ENCODE results near the gene PCYT1A.

Gene PCYT1A

DNA sequence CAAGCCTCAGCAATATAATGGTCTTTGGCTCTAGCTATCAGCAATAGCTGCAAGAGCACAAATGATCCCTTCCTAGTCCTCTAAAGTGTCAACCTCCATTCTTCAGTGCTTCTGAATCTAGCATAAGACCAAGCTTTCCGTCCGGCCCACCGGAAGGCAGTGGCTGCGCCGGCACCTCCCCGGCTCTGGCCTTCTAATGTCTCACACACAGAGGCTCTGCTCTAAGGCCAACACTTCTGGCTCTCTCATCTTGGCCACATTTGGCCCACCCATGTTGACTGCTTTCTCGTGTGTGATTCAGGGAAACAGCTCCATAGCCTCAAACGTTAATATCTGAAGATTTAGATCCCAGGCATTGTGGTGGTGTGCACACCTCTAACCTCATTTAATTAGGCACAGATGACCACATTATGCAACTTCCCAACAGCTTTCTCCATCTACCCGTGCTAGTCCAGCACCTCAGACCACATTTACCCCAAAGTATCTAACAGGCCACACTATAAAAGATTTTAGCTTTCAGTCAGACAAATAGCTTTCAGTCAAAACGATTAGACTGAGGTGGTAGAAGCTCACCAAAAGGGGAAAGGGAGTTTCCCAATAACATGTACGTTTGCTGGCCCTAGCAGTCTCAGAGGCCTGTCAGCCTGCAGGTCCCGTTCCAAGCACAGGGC lies 51.9 kb downstream of the PCYT1A start:
- DNase-seq = no peak

DNA sequence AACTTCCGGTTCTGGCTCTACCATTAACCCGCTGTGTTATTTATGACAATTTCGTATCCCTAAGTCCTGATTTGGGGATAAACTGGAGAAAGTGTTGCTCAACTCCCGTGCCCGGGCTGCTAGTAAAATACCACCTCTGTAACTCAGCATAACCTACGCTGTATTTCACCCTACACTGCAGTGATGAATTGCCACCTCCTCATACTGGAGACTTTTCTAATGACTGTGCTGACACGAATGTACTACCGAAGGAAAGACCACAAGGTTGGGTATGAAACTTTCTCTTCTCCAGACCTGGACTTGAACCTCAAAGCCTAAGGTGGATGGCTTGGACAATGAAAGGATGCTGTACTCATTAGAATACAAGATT lies 54.7 kb downstream of the PCYT1A start:
- DNase-seq = no peak

DNA sequence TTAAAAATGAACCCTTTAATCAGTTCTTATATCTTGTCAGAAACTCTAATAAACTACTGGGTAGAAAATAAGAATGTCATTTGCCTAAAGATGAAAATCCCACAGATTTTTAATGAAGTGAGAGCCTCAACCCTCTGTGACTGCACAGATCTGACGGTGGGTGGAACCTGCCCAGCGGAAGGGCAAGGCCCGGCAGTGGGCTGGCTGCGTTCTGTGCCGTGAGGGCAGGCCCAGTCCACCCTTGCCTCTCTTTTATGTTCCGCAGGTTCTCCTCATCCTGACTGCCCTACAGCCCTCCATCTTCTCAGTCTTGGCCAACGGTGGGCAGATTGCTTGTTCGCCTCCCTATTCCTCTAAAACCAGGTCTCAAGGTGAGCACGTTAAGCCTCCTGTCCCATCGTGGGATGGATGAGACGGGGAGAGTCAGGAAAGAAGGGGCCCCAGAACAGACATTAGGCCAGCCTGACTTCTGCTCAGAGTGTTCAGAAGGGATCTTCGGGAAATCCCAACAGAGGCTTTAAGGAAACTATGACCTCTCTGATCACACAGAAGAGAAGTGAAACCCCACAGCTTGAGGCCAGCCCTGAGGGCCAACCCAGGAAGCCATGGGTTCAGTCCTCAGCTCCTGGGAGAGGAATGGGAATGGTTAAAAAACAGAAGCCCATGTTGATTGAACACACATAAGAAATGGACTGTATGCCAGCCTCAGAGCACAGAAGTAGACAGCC lies 55.2 kb downstream of the PCYT1A start:
- no peak for DNase-seq

DNA sequence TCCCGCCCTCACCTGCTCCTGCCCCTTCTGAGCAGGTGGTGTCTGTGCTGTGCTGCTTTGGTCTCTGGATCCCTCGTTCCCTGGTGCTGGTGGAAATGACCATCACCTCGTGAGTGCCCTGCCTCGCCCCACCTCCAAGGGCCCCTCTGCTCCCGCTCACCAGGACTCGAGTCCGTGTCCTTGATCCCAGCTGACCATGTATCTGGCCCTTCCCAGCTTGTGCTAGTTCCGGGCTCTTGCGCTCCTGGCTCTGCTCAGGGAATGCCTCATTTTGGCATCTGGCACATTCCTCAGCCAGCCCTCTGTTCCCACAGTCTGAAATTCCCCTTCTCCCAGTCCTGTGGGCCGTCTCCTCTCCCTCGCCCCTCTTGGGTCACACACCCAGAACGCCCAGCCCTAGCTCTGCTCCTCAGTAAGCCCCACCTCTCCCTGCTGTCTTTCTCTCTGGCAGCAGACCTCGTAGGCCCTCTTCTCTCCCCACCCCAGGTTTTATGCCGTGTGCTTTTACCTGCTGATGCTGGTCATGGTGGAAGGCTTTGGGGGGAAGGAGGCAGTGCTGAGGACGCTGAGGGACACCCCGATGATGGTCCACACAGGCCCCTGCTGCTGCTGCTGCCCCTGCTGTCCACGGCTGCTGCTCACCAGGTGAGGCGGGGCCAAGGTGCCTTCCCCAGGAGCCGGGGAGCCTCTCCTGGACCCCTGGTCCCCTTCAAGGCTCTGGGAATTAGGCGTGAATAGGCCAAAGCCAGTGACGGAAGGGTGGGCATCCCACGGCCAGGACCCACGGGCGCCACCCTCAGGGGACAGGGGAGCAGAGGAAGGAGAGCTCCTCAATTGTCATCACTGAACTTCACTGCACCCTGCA lies 59.7 kb downstream of the PCYT1A start:
- DNase-seq = no peak

DNA sequence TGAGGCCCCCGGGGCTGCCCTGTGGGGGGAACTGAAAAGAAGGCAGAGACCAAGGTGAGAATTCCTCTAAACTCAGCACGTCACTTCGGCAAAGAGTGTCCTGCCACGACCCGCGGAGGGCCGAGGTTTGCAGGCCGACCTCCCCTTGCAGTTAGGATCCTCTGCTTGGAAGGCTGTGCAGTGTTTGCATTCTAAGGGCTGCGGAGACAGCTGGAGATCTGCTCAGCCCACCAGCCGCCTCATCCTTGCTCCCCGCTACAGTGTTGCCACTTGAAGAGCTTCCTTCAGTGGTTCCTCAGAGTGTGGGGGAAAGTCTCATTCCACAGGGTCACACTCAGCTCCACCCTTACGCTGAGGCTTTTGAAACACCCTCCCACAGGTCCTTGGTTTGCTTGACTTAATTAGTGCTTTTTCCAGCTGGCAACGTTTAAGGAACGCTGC lies 60.4 kb downstream of the PCYT1A start:
- DNase-seq = no peak

DNA sequence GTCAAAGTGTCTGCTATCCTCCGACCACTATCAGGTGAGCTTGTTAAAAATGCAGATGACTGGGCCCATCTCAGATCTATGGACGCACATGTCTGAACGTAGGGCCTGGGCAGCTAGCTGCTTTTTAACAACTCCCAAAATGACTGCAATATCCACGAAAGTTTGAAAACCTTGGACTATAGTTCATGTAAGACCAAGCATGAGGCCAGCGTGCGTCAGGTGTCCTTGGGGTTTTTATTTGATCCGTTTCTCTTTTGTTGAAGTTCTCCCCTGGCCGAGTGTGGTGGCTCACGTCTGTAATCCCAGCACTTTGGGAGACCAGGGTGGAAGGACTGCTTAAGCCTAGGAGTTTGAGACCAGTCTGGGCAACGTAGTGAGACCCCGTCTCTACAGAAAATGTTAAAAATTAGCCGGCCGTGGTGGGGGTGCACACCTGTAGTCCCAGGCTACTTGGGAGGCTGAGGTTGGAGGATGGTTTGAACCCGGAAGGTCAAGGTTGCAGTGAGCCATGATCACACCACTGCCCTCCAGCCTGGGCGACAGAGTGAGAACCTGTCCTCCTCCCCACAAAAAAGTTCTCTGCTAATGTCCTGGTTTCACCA lies 61.7 kb downstream of the PCYT1A start:
- DNase-seq = no peak

DNA sequence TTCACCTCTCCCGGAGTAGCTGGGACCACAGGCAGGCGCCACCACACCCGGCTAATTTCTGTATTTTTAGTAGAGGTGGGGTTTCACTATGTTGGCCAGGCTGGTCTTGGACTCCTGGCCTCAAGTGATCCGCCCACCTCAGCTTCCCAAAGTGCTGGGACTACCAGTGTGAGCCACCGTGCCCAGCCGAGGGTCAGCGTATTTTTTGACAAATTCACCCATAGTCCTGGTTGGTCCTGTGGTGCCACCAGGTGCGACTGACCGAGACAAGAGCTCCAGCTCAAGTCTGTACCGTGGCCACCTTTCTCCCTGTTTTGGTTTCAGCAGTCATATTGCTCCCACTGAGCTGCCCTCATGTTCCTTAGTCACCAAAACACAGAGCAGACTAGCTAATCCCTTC lies 62.4 kb downstream of the PCYT1A start:
- no peak for DNase-seq

DNA sequence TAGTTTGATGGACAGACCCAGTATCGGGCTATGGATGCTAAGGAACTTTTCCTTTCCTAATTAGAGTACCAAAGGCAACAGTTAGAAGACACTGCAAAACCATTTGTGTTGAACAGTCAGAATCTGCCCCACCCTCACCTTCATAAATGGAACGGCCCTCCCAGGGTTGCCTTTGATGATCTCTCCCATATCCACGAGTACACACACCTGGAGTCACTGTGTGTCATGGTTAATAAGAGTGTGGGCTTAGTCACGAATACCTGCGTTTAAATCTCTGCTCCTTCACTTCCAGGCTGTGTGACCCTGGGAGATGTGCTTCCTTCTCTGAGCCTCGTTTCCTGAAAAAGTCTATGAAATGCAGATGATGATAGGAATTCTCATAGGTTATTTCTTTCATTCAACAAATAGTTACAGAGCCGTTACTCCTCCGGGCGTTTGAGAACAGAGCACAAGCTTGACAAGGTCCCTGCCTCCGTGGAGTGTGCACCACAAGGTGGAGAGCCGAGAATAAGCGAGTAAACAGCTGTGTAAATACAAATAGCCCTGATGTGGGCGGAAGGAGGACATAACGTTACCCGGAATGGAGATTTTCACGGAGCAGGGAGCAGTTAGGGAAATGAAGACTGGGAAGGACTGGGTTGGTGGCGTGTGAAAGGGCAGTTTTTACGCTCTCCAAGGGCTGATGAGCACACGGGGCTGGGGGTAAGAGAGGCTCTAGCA lies 64.5 kb downstream of the PCYT1A start:
- DNase-seq = no peak

DNA sequence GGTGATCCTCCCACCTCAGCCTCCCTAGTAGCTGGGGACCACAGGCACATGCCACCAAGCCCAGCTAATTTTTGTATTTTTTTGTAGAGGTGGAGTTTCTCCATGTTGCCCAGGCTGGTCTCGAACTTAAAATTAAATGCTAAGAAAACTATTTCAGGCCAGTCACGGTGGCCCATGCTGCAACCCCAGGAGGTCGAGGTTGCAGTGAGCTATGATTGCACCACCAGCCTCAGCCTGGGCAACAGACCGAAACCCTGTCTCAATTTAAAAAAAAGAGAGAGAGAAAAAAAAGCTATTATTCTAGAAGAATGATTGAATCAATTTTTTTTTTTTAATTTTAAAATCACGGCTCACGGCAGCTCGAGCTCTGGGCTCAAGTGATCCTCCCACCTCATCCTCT lies 66.5 kb downstream of the PCYT1A start:
- no peak for DNase-seq

DNA sequence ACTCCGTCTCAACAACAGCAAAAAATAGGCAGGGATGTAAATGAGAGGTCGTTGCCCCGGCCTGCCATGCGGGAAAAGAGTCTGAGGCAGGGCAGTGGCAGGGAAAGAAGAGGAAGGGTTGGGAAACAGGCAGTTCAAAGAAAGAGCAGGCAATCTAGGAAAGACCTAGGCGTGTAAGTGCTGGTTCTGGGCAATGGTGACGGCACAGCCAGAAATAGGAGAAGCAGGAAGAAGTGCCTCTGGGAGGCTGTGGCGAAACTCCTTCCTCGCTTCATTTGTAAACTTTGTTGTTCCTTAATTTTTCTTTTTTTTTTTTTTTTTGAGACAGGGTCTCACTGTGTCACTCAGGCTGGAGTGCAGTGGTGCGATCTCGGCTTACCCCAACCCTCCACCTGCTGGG lies 66.9 kb downstream of the PCYT1A start:
- DNase-seq = no peak

DNA sequence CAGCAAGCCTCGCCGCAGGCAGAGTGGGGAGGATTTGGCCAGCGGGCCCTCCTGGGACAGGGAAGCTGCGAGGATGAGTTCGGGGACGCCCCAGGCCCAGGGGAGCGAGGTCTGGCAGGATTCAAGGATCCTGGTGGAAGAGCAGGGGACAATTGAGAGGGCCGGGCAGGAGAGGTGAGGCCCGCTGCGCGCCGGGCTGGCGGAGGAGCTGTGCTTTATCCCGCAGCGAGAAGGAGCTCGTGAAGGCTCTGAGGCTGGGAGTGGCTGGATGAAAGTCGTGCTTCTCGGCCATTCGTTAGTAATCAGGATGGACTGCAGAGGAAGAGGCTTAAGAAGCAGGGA lies 67.6 kb downstream of the PCYT1A start:
- no peak for DNase-seq

DNA sequence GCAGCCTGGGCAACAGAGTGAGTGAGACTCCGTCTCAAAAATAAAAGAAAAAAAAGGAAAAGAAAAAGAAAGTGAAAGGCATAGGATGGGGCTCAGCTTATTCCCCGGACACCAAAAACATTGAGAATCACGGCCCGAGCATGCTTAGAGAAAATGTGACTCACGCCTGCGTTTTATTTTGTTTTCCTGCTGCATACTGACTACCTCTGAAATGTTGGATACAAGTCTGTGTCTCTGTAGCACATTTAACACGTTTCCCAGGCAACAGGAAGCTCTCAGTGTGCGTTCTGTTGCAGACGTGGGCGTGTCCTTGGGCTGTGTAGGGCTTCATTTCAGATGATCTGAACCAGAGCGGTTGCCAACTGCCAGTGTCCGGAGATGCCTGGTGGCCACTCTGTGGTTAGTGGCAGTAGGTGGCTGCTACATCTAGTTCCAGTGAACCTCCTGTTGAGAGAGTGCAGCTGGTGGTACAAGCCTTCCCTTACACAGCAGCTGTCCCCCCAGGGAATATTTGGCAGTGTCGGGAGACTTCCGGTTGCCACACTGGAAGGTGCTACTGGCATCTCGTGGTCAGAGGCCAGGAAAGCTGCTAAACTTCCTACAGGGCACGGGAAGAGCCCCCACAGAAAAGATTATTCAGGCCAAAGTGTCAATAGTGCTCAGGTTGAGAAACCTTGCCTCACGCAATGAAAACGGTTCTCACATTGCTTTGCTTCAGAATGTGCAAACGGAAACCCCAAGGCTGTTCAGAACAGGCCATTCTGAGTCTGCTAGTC lies 68.1 kb downstream of the PCYT1A start:
- no peak for DNase-seq

DNA sequence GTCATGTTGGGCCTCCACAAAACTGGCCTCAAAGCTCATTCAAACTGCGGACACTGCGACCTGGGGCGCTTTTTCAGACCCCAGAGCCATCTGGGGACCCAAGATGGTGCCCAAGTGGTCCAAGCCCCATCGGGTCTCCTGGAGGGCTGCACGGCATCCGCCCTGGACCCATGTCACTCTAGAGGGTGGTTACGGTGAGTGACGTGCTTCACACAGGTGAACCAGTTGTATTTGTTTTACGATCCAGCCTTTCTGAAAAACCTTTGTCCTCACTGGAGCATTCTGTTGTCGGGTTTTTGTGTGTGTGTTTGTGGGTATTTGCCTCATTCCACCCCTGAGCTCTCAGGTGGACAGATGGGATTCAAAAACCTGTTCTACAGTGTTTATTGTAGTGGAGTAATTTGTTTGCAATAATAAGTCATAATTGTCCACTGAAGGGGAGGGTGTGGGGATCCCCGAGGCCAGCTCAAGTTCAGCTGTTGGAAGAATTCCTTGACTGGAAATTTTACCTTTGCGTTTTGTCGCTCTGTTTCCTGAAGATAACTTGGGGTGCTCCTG lies 69.3 kb downstream of the PCYT1A start:
- DNase-seq = no peak

DNA sequence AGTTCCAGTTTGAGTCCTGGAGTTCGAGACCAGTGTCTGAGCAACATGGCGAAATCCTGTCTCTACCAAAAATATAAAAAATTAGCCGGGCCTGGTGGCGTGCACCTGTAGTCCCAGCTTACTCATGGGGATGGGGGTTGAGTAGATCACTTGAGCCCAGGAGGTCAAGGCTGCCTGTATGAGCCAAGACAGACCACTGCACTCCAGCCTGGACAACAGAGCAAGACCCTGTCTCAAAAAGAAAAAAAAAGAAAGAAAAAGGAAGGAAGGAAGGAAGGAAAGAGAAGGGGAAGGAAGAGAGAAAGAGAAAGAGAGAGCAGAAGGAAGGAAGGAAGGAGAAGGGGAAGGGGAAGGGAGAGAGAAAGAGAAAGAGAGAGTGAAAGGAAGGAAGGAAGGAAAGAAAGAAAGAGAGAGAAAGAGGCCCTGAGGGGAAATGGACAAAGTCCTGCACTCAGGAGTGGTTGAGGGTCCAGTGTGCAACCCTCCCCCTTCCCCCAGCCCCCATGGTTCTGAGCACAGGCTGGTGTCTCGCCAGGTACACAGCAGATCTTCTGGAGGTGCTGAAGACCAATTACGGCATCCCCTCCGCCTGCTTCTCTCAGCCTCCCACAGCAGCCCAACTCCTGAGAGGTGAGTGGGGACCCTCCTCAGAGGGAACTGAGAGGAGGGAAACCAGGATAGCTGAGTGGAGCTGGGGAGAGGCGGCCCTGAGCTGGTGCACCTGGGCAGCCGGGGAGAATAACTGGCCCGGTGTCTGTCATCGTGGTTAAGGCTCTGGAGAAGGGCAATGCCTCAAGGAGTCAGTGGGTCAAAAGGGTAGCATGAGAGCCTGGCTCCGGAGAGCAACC lies 70.0 kb downstream of the PCYT1A start:
- no peak for DNase-seq

DNA sequence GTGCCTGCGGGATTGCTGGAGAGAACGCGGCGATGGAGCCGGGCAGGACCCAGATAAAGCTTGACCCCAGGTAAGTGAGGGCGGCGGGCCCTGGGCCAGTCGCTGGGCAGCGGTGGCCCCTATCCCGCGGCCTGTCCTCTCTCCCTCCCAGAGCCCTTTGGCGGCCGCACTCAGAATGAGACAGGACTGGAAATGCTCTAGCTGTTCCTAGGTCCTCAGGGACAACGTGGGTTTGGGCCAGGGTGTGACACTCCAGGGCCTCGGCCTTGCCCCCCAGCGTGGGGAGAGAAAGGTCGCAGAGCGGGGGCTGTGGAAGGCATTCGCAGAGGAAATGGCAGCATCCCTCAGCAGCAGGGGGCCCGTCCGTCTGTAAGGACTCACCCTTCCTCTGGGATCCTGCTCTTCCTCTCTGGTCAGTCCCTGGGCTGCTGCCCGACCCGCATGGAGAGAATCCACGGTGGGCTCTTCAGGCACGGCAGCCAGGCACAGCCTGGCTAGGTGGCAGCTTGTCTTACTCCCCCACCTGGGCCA lies 70.8 kb downstream of the PCYT1A start:
- DNase-seq = no peak

DNA sequence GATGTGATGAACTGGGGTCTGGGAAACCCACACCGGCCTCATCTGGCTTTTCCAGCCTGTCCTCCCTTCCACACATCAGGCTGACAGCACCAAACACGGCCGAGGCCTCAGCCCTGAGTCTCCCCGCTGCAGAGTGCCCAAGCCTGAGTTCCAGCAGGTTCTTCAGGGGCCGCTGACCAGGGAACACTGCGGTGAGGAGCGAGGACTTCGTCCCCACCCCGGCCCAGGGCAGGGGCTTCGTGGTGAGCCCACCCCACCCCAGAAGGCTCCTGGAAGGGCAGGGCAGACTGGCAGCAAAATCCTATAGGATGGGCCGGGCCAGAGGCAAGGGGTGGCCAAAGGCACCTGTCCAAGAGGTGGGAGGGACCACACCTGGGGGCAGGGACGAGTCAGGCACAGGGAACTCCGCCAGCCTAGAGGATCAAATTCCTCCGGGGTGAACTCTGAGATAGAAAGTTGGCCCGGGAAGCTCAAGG lies 71.4 kb downstream of the PCYT1A start, which contains the start of gene SLC51A:
Gene SLC51A (plus strand): TSS at position 446 of the 476 bp plus-strand sequence. CDS start 179 bp downstream, outside the sequence.
- no peak for DNase-seq

DNA sequence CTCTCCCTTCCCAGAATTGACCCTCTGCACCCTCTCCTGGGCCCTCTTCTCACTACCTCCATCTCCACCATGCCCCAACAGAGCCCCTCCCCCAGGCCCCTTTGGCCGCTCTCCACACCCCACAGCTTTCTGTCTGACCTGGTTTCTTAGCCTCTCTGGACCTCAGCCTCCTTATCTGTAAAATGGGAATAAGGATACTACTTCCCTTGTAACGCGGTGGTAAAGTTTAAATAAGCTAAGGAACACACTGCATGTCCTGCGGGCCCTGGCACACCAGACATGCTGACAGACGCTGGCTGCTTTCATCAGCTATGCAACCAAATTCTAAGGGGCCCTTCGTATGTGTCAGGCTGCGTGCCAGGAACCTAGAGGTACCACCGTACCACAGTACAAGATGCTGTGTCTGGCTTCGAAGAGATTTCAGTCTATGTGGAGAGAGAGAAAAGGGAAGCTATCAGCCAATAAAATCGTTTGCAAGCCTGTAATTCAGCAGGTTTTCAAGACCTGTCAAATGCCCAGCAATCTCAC lies 72.0 kb downstream of the PCYT1A start:
- DNase-seq = no peak

DNA sequence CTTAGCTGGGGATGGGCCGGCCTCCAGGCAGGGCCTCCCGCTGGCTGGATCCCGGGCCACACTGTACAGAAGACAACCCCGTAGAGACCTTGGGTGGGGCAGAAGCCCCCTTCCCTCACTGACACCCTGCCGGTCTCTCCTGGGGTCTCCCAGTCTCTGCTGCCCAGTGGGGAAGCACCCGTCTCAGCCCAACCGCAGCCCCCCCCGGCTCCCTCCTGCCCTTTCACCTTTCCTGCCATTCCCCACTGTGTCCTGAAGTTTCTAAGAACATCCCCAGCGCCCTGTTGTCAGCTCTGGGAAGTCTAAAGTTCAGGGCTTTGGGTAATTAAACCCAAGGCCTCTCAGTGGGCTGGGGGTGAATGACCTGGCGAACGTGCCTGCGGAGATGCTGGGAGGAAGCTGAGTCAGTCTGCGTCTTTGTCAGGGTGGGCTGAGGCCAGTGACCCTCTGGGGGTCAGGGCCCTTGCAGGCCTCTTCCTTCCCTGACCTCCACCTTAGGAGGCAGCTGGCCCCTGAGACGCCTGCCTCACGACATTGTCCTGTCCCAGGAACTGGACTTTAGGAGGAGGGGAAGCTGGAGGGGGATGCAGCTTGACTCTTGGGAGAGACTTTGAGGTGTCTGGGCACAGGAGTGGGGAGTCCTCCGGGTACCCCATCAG lies 72.6 kb downstream of the PCYT1A start:
- no peak for DNase-seq
